ES-I3 (cell line): ENCODE results near the gene BAZ1A.

Source experiments
- H3K36me3 ChIP-seq: 2 replicates; pipeline ENCODE4 v1.6.1; 2013; ENCODE audit warnings: mild to moderate bottlenecking, low read length, control low read depth, moderate library complexity; ENCODE audit not compliant: insufficient read depth
- H3K4me1 ChIP-seq: 2 replicates; pipeline ENCODE4 v1.6.1; 2013; ENCODE audit warnings: mild to moderate bottlenecking, control low read depth, low read length; ENCODE audit not compliant: insufficient read depth
- H3K9ac ChIP-seq: 2 replicates; pipeline ENCODE4 v1.6.1; 2013; ENCODE audit warnings: low read depth, mild to moderate bottlenecking, low read length, moderate library complexity
- H3K9me3 ChIP-seq: 2 replicates; pipeline ENCODE4 v1.6.1; 2013; ENCODE audit warnings: mild to moderate bottlenecking, low read length, moderate library complexity; ENCODE audit not compliant: control insufficient read depth, insufficient read depth

BAZ1A gene, protein sequence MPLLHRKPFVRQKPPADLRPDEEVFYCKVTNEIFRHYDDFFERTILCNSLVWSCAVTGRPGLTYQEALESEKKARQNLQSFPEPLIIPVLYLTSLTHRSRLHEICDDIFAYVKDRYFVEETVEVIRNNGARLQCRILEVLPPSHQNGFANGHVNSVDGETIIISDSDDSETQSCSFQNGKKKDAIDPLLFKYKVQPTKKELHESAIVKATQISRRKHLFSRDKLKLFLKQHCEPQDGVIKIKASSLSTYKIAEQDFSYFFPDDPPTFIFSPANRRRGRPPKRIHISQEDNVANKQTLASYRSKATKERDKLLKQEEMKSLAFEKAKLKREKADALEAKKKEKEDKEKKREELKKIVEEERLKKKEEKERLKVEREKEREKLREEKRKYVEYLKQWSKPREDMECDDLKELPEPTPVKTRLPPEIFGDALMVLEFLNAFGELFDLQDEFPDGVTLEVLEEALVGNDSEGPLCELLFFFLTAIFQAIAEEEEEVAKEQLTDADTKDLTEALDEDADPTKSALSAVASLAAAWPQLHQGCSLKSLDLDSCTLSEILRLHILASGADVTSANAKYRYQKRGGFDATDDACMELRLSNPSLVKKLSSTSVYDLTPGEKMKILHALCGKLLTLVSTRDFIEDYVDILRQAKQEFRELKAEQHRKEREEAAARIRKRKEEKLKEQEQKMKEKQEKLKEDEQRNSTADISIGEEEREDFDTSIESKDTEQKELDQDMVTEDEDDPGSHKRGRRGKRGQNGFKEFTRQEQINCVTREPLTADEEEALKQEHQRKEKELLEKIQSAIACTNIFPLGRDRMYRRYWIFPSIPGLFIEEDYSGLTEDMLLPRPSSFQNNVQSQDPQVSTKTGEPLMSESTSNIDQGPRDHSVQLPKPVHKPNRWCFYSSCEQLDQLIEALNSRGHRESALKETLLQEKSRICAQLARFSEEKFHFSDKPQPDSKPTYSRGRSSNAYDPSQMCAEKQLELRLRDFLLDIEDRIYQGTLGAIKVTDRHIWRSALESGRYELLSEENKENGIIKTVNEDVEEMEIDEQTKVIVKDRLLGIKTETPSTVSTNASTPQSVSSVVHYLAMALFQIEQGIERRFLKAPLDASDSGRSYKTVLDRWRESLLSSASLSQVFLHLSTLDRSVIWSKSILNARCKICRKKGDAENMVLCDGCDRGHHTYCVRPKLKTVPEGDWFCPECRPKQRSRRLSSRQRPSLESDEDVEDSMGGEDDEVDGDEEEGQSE (N-terminal part only)

GRCh38 chr14:34875031-34875922 is at the start of gene BAZ1A:
Gene BAZ1A, minus strand, starts transcription at chr14:34875360. Its CDS starts 756 bp downstream, at chr14:34874604.
- H3K36me3 ChIP-seq, result no peaks in the 10 kb centered on the region
- H3K9me3 ChIP-seq, result no peaks in the 10 kb centered on the region
- H3K9ac ChIP-seq, result peak within 1 kb of the TSS; percentile 92
- peaks cover 2% of the 10 kb centered on the region; the same call in 1 of the 2 replicates for H3K4me1 ChIP-seq

GRCh38 chr14:34920339-34920738 is 45.2 kb upstream of the BAZ1A start:
- Histone ChIP-seq H3K36me3 (no peaks in the 10 kb centered on the region), H3K9me3 (no peaks in the 10 kb centered on the region), H3K4me1 (no peaks in the 10 kb centered on the region), H3K9ac (no peak overlapping the region)

- Histone ChIP-seq H3K9ac (no peak overlapping the region), H3K9me3 (no peaks in the 10 kb centered on the region), H3K4me1 (no peaks in the 10 kb centered on the region), H3K36me3 (no peaks in the 10 kb centered on the region)
Observed at GRCh38 chr14:34913619-34914018, 38.5 kb upstream of the BAZ1A start.

DNA sequence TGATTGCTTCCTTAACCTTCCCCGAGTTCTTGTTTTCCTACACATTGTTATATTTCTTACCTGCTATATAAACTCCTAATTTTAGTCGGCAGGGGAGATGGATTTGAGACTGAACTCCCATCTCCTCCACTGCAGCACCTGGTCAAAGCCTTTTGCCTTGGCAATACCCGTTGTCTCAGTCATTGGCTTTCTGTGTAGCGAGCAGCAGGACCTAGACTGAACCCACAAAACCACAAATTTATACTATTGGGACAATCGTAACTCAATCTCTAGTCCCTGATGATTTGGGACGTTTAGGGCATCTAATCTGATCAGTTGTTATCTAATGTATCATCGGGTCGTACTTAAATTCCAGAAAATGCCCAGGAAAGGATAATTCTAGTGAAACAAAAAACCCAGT is 37.8 kb upstream of the BAZ1A start:
- no peak overlapping the region for H3K9ac ChIP-seq
- H3K9me3 ChIP-seq, result no peaks in the 10 kb centered on the region
- H3K36me3 ChIP-seq, result no peaks in the 10 kb centered on the region
- H3K4me1 ChIP-seq, result no peaks in the 10 kb centered on the region

- Histone ChIP-seq H3K36me3 (no peaks in the 10 kb centered on the region), H3K9me3 (no peaks in the 10 kb centered on the region), H3K4me1 (no peaks in the 10 kb centered on the region), H3K9ac (no peak overlapping the region)
Observed at GRCh38 chr14:34912182-34912581, 37.0 kb upstream of the BAZ1A start.

- Histone ChIP-seq H3K4me1 (no peaks in the 10 kb centered on the region), H3K9me3 (no peaks in the 10 kb centered on the region), H3K36me3 (no peaks in the 10 kb centered on the region), H3K9ac (no peak overlapping the region)
Observed at GRCh38 chr14:34911209-34912150, 36.3 kb upstream of the BAZ1A start.

DNA sequence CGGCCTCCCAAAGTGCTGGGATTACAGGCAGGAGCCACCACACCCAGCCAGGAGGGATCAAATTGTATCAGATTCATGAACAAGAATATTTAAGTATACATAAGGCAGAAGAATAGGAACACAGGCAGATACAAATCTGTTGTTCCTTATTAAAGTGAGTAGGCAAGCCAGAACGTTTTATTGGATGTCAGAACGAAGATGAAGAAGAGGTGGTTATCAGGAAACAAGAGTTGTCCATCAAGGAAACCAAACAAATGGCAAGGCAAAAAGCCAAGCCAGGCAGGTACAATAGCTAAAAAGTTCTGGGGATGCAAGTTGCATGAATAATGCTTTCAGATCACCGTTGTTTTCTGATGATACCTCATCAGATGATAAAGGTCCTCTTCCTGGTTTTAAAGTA is 31.1 kb upstream of the BAZ1A start:
- H3K9ac ChIP-seq, result no peak overlapping the region

DNA sequence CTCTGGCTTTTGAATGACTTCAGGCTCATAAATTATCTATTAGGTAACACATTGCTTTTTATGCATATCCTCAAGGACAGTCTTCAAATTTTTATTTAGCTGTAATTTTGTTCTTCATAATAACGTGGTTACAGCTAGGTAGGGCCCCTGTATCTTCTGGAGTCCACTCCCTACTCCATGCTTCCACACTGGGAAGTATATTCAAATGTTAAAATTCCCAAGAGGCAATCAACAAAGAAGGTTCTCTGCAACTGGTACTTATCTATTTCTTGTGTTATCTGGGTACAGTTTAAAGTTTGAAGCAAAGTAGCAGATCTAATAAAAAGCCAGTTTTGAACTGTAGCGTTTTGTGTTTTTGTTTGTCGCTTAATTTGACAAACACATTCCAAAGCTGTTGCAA is 20.1 kb upstream of the BAZ1A start:
- H3K36me3 ChIP-seq, result no peaks in the 10 kb centered on the region
- H3K9me3 ChIP-seq, result no peaks in the 10 kb centered on the region
- no peak overlapping the region for H3K9ac ChIP-seq
- H3K4me1 ChIP-seq, result peaks cover 10% of the 10 kb centered on the region

More for the DNA sequence above, 31.1 kb upstream of the BAZ1A start:
- Histone ChIP-seq H3K4me1 (no peaks in the 10 kb centered on the region), H3K9me3 (no peaks in the 10 kb centered on the region), H3K36me3 (no peaks in the 10 kb centered on the region)

GRCh38 chr14:34890937-34891336 is 15.8 kb upstream of the BAZ1A start:
- Histone ChIP-seq H3K9me3 (no peaks in the 10 kb centered on the region), H3K9ac (no peak overlapping the region)

DNA sequence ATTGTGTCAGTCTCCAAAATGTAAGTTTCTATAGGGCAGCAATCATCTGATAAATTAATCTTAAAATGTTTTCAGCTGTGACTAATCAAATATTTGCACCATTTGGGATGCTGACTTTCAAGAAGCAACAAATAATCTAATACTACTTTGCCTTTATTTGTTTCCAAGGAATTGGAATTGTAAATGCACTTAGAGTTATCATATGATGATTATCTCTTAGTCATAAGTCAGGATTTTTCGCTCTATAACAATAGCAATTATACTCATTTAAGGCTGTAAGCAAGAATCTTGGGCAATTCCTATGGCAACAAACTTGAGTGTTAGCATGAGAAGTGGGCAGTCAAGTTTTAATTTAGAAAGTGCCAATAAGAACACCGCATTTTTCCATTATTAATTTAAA is 13.0 kb upstream of the BAZ1A start:
- Histone ChIP-seq H3K9me3 (no peaks in the 10 kb centered on the region), H3K9ac (no peak overlapping the region), H3K4me1 (peaks cover 4% of the 10 kb centered on the region), H3K36me3 (no peaks in the 10 kb centered on the region)

More at GRCh38 chr14:34890937-34891336, 15.8 kb upstream of the BAZ1A start:
- Histone ChIP-seq H3K4me1 (peaks cover 13% of the 10 kb centered on the region), H3K36me3 (no peaks in the 10 kb centered on the region)

DNA sequence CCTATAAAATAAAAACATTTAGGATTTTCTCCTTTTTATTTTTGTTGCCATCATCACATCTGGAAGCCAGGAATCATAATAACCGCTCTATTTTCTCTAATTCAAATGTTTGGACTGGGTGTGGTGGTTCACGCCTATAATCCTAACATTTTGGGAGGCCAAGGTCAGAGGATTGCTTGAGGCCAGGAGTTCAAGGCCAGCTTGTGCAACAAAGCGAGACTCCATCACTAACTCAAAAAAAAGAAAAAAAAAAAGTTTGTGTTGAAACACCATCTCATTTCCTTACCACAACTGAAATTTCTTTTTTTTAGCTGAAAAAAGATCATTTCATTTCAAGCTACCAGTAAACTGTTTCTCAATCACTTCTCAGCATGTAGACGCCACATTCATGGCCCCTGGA is 8.8 kb upstream of the BAZ1A start:
- no peaks in the 10 kb centered on the region for H3K36me3 ChIP-seq
- peaks cover 4% of the 10 kb centered on the region for H3K4me1 ChIP-seq
- H3K9me3 ChIP-seq, result no peaks in the 10 kb centered on the region
- H3K9ac ChIP-seq, result no peak overlapping the region

- Histone ChIP-seq H3K4me1 (peaks cover 2% of the 10 kb centered on the region; the same call in 1 of the 2 replicates), H3K9me3 (no peaks in the 10 kb centered on the region), H3K36me3 (no peaks in the 10 kb centered on the region), H3K9ac (peak overlapping the region; percentile 92)
Observed at GRCh38 chr14:34874386-34875030, 652 bp downstream of the BAZ1A start.
